Panc1 (cell line): Measurements from ENCODE around the gene IL16. TPM values are rescaled to one million over a fixed set of nuclear protein-coding genes. Genes with fewer than 3 reads are reported as not detected.

Experiments
- ATAC-seq: fragments of 200-7000 bp; cut with Tn5 transposase; 2 replicates; pipeline ENCODE4 v1.9.1; 2020; ENCODE audit warnings: mild to moderate bottlenecking, moderate library complexity
- BruUV-seq: library from RNA; stranded (reverse); fragments of 400-500 nt; replicated peaks from 2 replicates; lab custom pipeline; 2021; lab: Mats Ljungman, UMichigan
- CTCF ChIA-PET: fragments of 300-600 bp; sonication (Branson Sonifier 250); formaldehyde crosslinking; loops from one replicate; lab custom pipeline; 2022; ENCODE audit warnings: antibody characterized with exemption; lab: Charles Lee
- POLR2A ChIA-PET: fragments of 300-600 bp; sonication (Branson Sonifier 250); formaldehyde crosslinking; loops from one replicate; lab custom pipeline; 2022; ENCODE audit warnings: antibody characterized with exemption; lab: Charles Lee
- DNase-seq: peaks from one replicate; pipeline ENCODE4 v3.0.0-alpha.2; 2010; ENCODE audit warnings: low read depth, low spot score
- H3K27ac ChIP-seq: 2 replicates; pipeline ENCODE4 v1.5.1; 2011; ENCODE audit warnings: mild to moderate bottlenecking, low read length, inconsistent platforms
- H3K27me3 ChIP-seq: fragments of 200-500 bp; sonication (Bioruptor generic); 2 replicates; pipeline ENCODE4 v1.6.0; 2014; ENCODE audit warnings: low read length, inconsistent platforms; ENCODE audit not compliant: control insufficient read depth, insufficient read depth
- H3K36me3 ChIP-seq: fragments of 200-500 bp; sonication (Bioruptor generic); 2 replicates; pipeline ENCODE4 v1.5.1; 2014; ENCODE audit warnings: inconsistent platforms, mild to moderate bottlenecking, low read length, moderate library complexity; ENCODE audit not compliant: control insufficient read depth, insufficient read depth
- H3K4me1 ChIP-seq: 2 replicates; pipeline ENCODE4 v1.5.1; 2011; ENCODE audit warnings: inconsistent platforms, mild to moderate bottlenecking, low read length, moderate library complexity; ENCODE audit not compliant: control insufficient read depth, insufficient read depth
- H3K4me3 ChIP-seq, 2 experiments: 2 replicates each; pipeline ENCODE4 v1.5.1; 2011 to 2012; ENCODE audit warnings: low read depth in 2 of 2, low read length in 2 of 2, mild to moderate bottlenecking in 2 of 2, inconsistent platforms in 1 of 2, moderate library complexity in 1 of 2
- H3K9me3 ChIP-seq: fragments of 200-500 bp; sonication (Bioruptor generic); 2 replicates; pipeline ENCODE4 v1.5.1; 2014; ENCODE audit warnings: low read depth, mild to moderate bottlenecking, inconsistent platforms, low read length, moderate library complexity; ENCODE audit not compliant: control insufficient read depth, insufficient read depth
- POLR2AphosphoS5 ChIP-seq: IDR thresholded peaks from 2 replicates; pipeline ENCODE4 v1.6.1; 2012; ENCODE audit warnings: mild to moderate bottlenecking, low read depth, low read length, moderate library complexity
- SIN3A ChIP-seq: IDR thresholded peaks from 2 replicates; pipeline ENCODE4 v1.6.1; 2012; ENCODE audit warnings: low read depth, mild to moderate bottlenecking, low read length, moderate library complexity, borderline replicate concordance; ENCODE audit not compliant: insufficient read depth
- TCF7L2 ChIP-seq: IDR thresholded peaks from 2 replicates; pipeline ENCODE4 v1.6.1; 2011; ENCODE audit warnings: mild to moderate bottlenecking, low read depth, low read length, inconsistent platforms
- in situ Hi-C: cut with HindIII; loops from 2 replicates; pipeline ENCODE4 v1.10.0; 2016; ENCODE audit warnings: low sequenced_read_pairs, low pct_unique_long_range_greater_than_20kb
- intact Hi-C: fragments of 100-400 bp; cut with micrococcal nuclease; formaldehyde crosslinking; loops from one replicate; pipeline ENCODE4 v1.10.0; 2022; ENCODE audit not compliant: unreplicated experiment
- total RNA-seq: library from RNA; stranded (reverse); gene quantifications from one replicate; pipeline ENCODE4 v1.2.1, GENCODE V29; 2021; ENCODE audit not compliant: unreplicated experiment
- TF ChIP-seq, protein P1 (sequence below): fragments of 450-650 bp; IDR thresholded peaks from 2 replicates; pipeline ENCODE4 v1.5.1; 2017; ENCODE audit warnings: mild to moderate bottlenecking
- TF ChIP-seq, protein P2 (sequence below), 2 experiments: IDR thresholded peaks; 2 replicates each; pipeline ENCODE4 v1.6.1; 2011 to 2012; ENCODE audit warnings: low read depth in 2 of 2, control low read depth in 1 of 2, low read length in 1 of 2, mild to moderate bottlenecking in 1 of 2, moderate library complexity in 1 of 2; ENCODE audit not compliant: insufficient read depth in 1 of 2

IL16 gene
- total RNA-seq, 1 experiment from 2014 or later, result 1.0 TPM

DNA sequence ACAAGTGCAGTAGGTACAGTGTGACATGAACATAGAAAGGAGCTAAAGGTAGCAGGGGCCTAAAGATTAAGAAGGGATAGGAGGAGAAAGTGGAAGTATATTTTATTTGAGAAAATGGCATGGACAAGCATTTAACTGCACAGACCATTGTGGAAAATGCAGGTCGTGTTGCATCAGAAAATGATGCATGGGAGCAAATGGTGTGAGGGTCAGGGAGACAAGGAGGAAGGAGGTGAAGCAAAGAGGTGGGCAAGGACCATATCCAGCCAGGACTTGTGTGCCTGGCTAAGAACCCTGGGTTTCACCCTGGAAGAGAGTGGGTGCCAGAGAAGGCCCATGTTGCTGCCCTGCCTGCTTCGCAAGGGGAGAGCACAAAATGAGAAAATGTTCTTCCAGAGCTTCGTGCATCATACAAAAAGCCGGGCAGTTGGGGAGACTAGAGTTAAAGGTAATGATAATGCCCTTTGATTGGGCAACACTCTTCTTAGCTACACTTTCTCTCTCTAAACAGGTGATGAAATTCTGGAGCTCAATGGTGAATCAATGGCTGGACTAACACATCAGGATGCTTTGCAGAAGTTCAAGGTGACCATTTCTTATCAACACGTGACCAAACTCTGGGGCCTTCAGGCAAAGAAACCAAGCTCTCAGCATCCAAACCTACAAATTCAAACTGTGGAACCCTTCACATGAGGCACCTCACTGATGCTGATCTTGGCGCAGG, 81.8 kb downstream of the IL16 start:
- intact Hi-C loops, result no loop called here
- H3K27me3 ChIP-seq, result no peaks in the 10 kb centered on the region
- no peak overlapping the region for H3K27ac ChIP-seq
- no peaks in the 10 kb centered on the region for H3K9me3 ChIP-seq
- ChIA-PET POLR2A (no interaction called here), CTCF (no interaction called here)
- DNase-seq, result no peak
- no peaks in the 10 kb centered on the region for H3K4me1 ChIP-seq
- no peak overlapping the region for H3K4me3 ChIP-seq
- in situ Hi-C loops, result no loop called here
- TF ChIP-seq SIN3A, result no peak
- TF ChIP-seq, protein P1, sequence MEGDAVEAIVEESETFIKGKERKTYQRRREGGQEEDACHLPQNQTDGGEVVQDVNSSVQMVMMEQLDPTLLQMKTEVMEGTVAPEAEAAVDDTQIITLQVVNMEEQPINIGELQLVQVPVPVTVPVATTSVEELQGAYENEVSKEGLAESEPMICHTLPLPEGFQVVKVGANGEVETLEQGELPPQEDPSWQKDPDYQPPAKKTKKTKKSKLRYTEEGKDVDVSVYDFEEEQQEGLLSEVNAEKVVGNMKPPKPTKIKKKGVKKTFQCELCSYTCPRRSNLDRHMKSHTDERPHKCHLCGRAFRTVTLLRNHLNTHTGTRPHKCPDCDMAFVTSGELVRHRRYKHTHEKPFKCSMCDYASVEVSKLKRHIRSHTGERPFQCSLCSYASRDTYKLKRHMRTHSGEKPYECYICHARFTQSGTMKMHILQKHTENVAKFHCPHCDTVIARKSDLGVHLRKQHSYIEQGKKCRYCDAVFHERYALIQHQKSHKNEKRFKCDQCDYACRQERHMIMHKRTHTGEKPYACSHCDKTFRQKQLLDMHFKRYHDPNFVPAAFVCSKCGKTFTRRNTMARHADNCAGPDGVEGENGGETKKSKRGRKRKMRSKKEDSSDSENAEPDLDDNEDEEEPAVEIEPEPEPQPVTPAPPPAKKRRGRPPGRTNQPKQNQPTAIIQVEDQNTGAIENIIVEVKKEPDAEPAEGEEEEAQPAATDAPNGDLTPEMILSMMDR, result no peak
- TF ChIP-seq TCF7L2, result no peak
- TF ChIP-seq POLR2AphosphoS5, result no peak
- TF ChIP-seq, protein P2, sequence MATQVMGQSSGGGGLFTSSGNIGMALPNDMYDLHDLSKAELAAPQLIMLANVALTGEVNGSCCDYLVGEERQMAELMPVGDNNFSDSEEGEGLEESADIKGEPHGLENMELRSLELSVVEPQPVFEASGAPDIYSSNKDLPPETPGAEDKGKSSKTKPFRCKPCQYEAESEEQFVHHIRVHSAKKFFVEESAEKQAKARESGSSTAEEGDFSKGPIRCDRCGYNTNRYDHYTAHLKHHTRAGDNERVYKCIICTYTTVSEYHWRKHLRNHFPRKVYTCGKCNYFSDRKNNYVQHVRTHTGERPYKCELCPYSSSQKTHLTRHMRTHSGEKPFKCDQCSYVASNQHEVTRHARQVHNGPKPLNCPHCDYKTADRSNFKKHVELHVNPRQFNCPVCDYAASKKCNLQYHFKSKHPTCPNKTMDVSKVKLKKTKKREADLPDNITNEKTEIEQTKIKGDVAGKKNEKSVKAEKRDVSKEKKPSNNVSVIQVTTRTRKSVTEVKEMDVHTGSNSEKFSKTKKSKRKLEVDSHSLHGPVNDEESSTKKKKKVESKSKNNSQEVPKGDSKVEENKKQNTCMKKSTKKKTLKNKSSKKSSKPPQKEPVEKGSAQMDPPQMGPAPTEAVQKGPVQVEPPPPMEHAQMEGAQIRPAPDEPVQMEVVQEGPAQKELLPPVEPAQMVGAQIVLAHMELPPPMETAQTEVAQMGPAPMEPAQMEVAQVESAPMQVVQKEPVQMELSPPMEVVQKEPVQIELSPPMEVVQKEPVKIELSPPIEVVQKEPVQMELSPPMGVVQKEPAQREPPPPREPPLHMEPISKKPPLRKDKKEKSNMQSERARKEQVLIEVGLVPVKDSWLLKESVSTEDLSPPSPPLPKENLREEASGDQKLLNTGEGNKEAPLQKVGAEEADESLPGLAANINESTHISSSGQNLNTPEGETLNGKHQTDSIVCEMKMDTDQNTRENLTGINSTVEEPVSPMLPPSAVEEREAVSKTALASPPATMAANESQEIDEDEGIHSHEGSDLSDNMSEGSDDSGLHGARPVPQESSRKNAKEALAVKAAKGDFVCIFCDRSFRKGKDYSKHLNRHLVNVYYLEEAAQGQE (IDR thresholded peaks at IDR 0.05; ENCODE audit: insufficient read depth in 1 of 2, low read depth in 2 of 2, low read length in 1 of 2), result no peak
- no TSS peak for BruUV-seq
- no peak for ATAC-seq
- H3K36me3 ChIP-seq, result no peaks in the 10 kb centered on the region

DNA sequence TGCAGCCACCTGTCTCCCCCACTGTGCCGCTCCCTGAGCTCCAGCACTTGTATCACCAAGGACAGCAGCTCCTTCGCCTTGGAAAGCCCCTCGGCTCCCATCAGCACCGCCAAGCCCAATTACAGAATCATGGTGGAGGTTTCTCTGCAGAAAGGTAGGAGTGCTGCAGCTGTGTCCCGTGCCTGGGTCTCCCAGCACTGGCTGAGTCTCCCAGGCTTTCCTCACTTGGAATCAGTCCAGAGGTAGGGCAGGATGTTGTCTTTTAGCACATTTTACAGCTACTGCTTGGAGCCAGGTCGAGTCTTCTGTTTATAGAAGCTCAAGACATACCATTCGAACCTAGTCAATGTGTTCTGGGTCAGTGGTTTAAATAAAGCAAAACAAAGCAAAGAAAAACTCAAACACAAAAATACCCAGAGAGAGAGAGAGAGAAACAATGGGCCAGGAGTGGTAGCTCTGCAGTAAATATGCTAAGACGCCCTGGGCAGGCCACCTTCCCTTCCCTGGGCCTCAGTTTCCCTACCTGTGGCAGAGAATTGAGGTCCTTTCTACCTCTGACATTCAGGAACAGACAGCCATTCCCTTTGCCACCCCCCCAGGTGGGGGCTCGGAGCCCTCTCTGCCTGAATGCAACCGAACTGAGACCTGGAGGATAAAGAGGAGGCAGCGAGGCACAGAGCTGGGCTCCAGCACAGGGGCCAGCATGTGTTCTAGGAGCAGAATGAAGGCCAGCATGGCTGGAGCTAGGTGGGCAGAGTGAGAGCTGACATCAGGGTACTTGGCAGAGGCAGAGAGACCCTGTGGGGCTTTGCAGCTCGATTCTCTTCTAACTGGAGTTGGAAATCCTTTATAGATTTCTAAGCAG, 83.2 kb downstream of the IL16 start:
- no TSS peak for BruUV-seq
- intact Hi-C loops, result no loop called here
- Histone ChIP-seq H3K27ac (no peak overlapping the region), H3K36me3 (no peaks in the 10 kb centered on the region), H3K4me1 (no peaks in the 10 kb centered on the region), H3K4me3 (no peak overlapping the region), H3K27me3 (no peaks in the 10 kb centered on the region), H3K9me3 (no peaks in the 10 kb centered on the region)
- in situ Hi-C loops, result no loop called here
- POLR2A ChIA-PET, result no interaction called here
- TF ChIP-seq POLR2AphosphoS5 (no peak), SIN3A (no peak), TCF7L2 (no peak)
- TF ChIP-seq, protein P2 (IDR thresholded peaks at IDR 0.05; ENCODE audit: insufficient read depth in 1 of 2, low read depth in 2 of 2, low read length in 1 of 2), result no peak
- TF ChIP-seq, protein P1, result no peak
- CTCF ChIA-PET, result no interaction called here
- ATAC-seq (no peak), DNase-seq (no peak)
